ENCODE results near the gene PPIF.
"Not testable (repeated sequence)": the region's sequence is repeated elsewhere in the genome, so short reads cannot be mapped to it uniquely, and the experiment has no call there.

The PPIF gene

DNA sequence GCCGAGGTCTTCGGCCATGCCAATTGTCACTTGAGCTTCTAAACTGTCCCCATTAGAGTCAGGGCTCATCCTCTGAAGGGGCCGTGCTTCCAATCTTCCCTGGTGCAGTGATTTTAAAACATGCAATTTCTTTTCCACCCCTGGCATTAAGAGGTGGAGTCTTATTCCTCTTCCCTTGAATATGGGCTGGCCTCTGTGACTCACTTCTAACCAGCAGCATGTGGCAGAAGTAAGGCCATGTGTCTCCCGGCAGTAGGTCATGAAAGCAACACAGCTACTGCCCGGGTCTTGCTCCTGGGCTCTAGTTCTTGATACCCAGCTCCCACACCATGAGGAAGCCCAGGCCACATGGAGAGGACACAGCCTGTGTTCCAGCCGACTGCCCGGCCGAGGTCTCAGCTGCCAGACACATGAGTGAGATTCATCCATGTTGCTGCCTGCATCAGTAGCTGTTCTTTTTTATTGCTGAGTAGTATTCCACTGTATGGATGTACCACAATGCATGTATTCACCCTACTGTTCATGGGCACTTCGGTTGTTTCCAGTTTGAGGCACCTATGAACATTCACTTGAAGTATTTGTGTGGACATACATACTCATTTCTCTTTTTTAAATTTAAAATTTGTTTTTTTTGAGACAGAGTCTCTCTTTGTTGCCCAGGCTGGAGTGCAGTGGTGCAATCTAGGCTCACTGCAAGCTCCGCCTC lies 14.5 kb upstream of the PPIF start:
- DNase-seq, result not testable (repeated sequence)

DNA sequence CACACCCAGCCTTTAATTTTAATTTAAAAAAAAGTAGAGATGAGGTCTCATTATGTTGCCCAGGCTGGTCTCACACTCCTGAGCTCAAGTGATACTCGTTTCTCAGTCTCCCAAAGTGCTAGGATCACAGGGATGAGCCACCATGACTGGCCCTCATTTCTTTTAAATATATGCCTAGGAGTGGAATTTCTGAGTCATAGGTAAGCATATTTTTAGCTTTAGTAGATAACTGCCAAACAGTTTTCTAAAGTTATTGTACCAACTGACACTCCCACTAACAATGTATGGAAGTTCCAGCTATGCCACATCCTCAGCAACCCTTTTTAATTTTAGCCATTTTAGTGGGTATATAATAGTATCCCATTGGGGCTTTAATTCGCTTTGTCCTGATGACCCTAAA lies 13.8 kb upstream of the PPIF start:
- DNase-seq, result no peak

DNA sequence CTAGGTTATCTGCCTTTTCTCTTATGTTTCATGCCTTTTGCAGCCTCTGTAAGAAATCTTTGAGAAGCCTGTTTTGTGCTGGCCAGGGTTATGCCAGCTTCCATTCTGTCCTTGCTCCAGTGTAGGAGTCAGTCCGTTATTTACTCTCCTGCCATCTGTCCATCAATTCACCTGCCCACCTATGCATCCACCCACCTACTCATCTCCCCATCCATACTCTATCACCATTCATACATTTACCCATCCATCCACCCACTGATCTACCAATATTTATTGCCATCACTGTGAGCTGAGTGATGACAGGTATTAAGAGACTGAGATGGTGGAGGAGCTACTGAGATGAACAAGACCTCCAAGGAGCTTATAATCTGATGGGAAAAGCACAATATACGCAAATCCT lies 12.7 kb upstream of the PPIF start:
- DNase-seq, result no peak

- no peak for DNase-seq
Measured at GRCh38 chr10:79335094-79335469, 12.2 kb upstream of the PPIF start.

GRCh38 chr10:79335470-79336235 lies 11.6 kb upstream of the PPIF start:
- no peak for DNase-seq

- no peak for DNase-seq
Measured at GRCh38 chr10:79336276-79336675, 11.0 kb upstream of the PPIF start.

DNA sequence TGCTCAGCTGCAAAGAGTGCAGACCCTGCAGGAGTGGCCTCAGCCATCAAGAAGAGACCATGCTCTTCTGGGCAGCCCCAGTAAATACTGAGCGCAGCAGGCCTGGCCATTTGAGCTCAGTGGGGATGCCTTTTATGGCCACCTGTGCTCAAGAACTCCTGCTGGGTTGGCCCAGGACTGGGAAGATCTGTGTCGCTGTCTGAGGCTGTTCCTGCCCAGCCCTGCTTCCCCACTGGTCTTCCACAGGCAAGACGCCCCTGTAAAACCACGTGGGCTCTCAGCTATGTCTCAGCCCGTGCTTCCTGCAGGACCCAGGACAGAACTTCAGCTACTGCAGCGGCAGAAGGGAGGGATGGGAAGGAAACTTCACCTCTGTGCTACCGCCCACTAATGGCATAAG lies 10.5 kb upstream of the PPIF start:
- no peak for DNase-seq

DNA sequence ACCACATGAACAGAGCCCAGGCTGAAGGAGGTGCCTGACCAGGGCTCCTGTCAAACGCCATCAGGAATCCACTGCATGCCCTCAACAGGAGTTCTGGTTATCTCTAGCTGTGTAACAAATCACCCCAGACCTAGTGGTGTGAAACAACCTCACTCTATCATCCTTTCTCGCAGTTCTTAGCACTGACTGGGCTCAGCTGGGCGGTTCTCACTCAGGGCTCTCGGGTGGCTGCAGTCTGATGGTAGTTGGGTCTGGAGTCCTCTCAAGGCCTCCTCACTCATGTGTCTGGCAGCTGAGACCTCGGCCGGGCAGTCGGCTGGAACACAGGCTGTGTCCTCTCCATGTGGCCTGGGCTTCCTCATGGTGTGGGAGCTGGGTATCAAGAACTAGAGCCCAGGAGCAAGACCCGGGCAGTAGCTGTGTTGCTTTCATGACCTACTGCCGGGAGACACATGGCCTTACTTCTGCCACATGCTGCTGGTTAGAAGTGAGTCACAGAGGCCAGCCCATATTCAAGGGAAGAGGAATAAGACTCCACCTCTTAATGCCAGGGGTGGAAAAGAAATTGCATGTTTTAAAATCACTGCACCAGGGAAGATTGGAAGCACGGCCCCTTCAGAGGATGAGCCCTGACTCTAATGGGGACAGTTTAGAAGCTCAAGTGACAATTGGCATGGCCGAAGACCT lies 9.3 kb upstream of the PPIF start:
- DNase-seq, result not testable (repeated sequence)

- no peak for DNase-seq
Measured at GRCh38 chr10:79339266-79339665, 8.0 kb upstream of the PPIF start.

DNA sequence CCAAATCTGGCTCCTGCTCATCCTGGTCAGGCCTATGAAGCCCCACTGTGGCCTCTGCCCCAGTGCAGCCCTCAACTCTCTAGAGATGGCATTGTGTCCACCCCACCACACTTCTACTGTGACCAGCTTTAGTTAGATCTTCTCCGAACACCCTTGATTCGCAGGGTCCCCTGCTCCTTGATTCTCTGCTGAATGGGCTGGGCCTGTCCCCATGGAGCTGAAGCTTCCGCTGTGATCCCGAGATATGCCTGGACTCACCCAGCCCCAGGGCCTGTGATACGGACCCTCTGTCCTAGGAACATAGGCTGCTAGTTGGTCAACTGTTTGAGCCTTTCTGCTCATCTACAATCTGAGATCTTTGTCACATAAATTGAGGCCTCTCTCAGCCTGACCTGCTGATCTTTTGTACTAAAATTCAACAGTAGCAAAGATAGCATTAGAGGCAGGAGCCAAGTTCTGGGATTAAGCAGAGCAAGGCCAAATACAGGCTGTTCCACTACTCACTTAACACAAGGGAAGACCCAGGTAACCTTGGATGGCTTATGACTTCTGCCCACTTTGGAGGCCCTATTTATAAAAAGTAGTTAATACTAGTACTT lies 6.5 kb upstream of the PPIF start:
- no peak for DNase-seq

- DNase-seq, result no peak
Measured at GRCh38 chr10:79342295-79342761, 4.9 kb upstream of the PPIF start.

DNA sequence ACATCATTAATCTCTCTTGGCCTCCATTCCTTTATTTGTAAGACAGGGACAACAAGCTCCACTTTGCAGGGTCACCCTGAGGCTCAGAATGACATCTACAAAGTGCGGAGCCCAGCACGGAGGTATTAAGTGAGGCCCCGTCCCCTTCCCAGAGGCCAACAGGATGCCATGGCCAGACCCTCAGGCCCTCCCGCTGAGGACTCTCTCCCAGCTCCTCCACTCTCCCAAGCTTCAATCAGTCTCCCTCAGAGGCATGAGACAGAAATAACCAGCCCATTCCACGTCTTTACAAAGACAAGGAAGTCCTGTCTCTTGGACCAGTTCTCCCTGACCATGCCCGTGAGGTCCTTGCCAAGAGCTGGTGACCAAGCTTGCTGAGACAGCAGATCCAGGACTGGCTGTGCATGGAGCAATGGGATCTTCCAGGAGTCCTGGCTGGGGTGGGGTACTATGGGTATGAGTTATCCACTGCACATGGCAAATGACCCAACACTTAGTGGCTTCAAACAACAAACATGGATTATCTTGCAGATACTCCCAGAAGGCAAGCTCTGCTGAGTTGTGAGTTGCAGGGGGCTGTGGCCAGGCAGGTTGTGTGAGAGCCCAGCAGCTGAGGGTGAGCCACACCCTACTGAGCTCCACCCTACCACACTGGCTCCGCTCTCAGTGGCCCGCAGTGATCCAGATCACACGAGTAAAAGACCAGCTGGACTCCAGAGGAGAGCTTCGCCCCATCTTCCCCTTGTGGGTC lies 4.3 kb upstream of the PPIF start:
- no peak for DNase-seq

DNA sequence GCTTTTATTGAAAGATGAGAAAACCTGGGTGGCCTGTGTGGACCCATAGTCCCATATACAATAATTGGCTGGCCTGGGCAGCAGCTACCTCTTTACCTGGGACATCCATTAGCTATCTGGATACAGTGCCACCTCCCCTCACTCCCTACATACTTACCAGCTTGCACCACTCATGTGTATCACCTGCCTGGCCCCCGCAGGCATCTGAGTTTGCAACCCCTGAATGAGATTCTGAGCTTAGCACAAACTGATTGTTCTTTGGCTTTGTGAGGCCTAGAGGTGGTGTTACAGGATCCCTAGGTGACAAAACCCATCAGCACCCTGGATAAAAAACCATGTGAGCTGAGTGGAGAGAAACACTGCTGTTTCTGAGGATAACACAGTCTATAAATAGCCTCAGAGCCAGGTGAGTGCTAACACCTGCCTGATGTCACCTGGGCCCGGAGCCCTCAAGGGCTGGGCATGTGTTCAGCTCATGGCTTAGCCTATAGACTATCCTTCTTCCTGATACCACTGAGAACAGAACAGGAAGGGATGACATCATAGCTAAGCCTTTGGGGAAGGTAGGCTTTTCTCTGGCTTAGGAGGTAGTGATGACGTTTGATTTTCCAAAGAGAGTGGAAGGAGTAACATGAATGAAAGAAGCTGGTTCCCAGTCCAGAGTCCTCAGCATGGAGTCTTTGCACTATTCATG lies 2.6 kb upstream of the PPIF start:
- no peak for DNase-seq

DNA sequence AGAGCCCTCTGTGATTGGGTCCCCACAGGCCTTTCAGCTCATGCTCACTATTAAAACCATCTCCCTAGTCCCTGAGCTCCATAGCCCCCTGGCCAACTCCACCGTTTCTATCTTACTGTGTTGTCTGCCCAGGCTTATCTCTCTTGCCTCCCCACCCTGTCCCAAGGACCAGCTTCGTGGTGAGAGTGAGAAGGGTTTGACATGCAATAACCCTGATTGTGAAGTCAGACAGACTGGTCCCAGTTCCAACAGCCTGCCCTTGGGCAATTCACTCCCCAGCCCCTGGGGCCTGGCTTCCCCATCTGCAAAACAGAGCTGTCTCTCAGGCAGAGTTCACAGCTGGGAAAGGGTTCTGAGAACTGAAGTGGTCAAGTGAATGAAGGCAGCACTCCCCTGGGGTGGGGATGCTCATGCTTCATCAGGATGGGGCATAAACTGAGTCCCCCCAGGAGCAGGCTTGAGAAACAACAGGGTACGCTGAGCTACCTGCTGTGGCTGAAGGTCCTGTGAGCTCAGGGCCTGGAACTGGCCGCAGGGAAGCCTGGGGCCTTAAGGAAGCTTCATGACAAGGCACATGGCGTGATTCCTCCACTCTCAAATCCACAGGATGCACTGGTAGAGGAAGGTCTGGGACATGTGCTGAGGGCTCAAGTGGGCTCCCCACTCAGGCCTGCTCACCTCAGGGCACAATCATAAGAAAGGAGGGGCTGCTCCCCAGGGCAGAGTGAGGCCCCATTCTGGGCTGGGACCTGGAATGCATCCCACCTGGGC lies 1.8 kb upstream of the PPIF start:
- no peak for DNase-seq

DNA sequence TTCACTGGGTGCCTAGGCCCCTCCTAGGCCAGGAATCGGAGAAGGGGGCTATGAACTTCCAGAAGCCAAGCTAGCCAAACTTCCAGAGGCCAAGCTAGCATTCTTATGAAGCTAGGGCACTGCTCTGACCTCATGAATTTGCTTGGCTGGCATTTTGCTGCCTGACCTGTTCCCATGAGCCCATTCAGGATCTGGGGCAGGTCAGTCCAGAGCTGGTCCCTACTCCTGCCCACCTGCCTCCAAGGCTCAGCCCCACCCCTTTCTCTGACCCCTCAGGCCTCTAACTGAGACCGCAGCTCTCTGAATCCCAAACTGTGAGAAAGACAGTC lies 1.3 kb upstream of the PPIF start:
- no peak for DNase-seq

GRCh38 chr10:79346388-79347225 lies 662 bp upstream of the PPIF start:
- no peak for DNase-seq

DNA sequence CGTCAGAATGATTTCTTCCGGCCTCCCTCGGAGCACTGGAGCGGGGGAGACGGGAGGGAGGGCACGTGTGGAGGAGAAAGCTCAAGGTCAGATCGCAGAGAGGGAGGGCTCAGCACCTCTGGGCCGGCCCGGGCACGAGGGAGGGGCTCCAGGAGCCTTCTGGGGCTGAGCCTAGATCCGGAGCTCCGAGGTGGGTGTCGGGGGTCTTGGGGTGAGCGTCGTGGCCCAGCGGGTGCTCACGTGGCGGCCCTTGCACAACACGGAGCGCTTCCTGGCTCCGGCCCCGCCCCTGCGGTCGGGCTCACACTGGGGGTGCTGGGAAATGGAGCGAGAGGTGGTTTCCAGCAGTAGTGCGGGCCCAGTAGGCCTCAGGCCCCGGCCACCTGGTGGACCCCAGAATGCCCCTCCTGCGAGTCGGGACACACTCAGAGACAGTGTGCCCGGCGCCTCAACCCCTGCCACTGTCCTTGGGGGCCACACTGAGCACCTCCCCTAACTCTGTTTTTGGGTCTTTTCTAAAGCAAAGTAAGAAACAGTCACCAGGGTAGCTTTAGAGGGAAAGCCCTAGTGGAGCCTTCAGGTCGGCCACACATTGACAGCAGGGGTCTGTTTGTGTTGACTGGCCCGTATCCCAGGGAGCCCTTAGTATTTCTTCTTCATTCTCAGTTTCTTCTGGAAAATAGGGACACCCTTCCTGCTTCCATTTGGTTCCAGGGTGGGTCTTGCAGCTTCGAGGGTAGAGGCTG lies 798 bp downstream of the PPIF start:
- no peak for DNase-seq

- DNase-seq, result no peak
Measured at GRCh38 chr10:79348640-79348988, 1.3 kb downstream of the PPIF start.

- DNase-seq, result no peak
Measured at GRCh38 chr10:79349072-79349491, 1.8 kb downstream of the PPIF start.

All from NCI-H1436 treated with DMSO at 0.1 percent for 48 hours (cell line).